GM21717 (cell line): ENCODE measurements around the gene EFHD2.
"Not testable (repeated sequence)": the region's sequence is repeated elsewhere in the genome, so short reads cannot be mapped to it uniquely, and the experiment has no call there.

ENCODE experiments used
- ATAC-seq: cut with Tn5 transposase; IDR thresholded peaks from one replicate; pipeline ENCODE4 v1.9.1; 2021; ENCODE audit warnings: mild to moderate bottlenecking, moderate library complexity; ENCODE audit not compliant: unreplicated experiment

The EFHD2 gene

GRCh38 chr1:15410884-15411245 is 1.2 kb downstream of the EFHD2 start:
- no peak for ATAC-seq

- peak; percentile 37 for ATAC-seq
Observed at GRCh38 chr1:15411593-15412137, 2.0 kb downstream of the EFHD2 start.

GRCh38 chr1:15412175-15412800 is 2.6 kb downstream of the EFHD2 start:
- no peak for ATAC-seq

GRCh38 chr1:15412843-15413242 is 3.2 kb downstream of the EFHD2 start:
- ATAC-seq, result no peak

GRCh38 chr1:15413563-15414444 is 4.1 kb downstream of the EFHD2 start:
- ATAC-seq, result no peak

GRCh38 chr1:15414445-15414983 is 4.8 kb downstream of the EFHD2 start:
- no peak for ATAC-seq

GRCh38 chr1:15417059-15417934 is 7.6 kb downstream of the EFHD2 start:
- ATAC-seq, result peak; percentile 51

- ATAC-seq, result no peak
Observed at GRCh38 chr1:15418806-15419515, 9.3 kb downstream of the EFHD2 start.

- no peak for ATAC-seq
Observed at GRCh38 chr1:15420853-15421465, 11.3 kb downstream of the EFHD2 start.

GRCh38 chr1:15422871-15423270 is 13.2 kb downstream of the EFHD2 start:
- no peak for ATAC-seq

GRCh38 chr1:15423355-15424077 is 13.8 kb downstream of the EFHD2 start:
- ATAC-seq, result no peak

- ATAC-seq, result no peak
Observed at GRCh38 chr1:15424146-15424667, 14.5 kb downstream of the EFHD2 start.

- ATAC-seq, result no peak
Observed at GRCh38 chr1:15424981-15425380, 15.3 kb downstream of the EFHD2 start.

- ATAC-seq, result no peak
Observed at GRCh38 chr1:15425521-15425920, 15.8 kb downstream of the EFHD2 start.

- no peak for ATAC-seq
Observed at GRCh38 chr1:15425958-15426357, 16.3 kb downstream of the EFHD2 start.

- ATAC-seq, result no peak
Observed at GRCh38 chr1:15426492-15427279, 17.0 kb downstream of the EFHD2 start.

GRCh38 chr1:15427280-15427666 is 17.6 kb downstream of the EFHD2 start:
- no peak for ATAC-seq

- not testable (repeated sequence) for ATAC-seq
Observed at GRCh38 chr1:15428252-15428651, 18.6 kb downstream of the EFHD2 start.
